Stimulated activated CD4-positive, alpha-beta T cell treated with anti-CD3 and anti-CD28 coated beads, Interleukin-4, amount 100 ng/mL, for 4 hours (primary cell): Measurements from ENCODE around the gene PDE11A.

Experiments used
- DNase-seq, 2 experiments: peaks; one replicate each; pipeline ENCODE4 v3.0.0-alpha.2; 2020

PDE11A gene

GRCh38 chr2:177589186-177589585 is 483.4 kb downstream of the PDE11A start:
- no peak for DNase-seq

DNA sequence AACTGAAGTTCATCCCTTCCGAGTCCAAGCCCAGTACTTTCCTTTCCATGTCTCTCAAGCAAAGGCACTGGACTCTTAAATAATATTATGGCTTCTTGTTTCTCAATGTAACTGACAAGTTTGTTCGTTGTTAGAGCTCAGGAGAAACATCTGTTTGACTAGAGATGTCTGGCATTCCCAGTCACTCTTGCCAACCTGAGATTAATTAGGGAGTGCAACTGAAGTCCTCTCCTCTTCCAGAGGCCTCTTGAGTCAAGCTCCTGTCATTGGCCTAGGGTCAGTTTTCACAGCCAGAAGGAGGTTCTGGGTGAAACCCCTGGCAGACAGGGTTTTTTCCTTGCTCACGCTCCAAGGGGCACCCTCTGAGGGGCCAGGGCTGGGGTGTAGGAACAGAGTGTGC is 483.9 kb downstream of the PDE11A start:
- DNase-seq = no peak

DNA sequence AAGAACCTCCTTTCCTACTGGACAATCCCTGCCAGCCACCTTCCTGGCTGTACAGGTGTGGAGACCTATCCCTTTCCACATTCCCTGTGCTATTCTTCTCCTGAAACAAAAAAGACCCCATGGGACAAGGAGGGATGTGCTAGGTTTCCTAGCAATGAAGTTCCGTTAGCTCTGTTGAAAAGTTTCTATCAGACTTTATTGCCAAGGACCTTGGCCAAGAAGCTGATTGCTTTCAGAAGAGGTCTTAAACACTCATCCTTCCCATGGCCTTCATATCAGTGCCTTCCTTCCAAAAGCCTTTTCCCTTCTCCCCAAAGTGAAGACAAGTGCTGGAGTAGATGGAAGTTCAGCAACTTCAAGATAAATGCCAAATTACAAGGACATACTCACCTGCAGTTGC is 485.2 kb downstream of the PDE11A start:
- DNase-seq = no peak

DNA sequence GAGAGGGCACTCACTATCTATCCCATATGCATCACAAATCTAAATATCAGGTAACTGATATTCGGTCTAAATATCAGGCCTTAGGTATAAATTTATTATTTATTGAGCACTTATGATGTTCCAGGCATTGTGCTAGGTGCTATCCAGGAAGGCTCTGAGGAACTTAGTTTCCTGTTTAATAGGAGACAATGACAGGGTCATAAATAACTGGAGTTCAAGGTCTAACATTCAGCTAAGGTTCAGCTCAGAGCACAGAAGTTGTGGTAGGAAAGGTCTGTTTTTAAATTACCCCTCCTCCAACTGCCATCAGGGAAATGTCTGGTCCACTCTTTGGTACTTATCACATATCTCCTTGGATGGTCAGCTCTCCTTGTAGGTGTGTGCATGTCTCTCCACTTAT is 486.4 kb downstream of the PDE11A start:
- DNase-seq = no peak

DNA sequence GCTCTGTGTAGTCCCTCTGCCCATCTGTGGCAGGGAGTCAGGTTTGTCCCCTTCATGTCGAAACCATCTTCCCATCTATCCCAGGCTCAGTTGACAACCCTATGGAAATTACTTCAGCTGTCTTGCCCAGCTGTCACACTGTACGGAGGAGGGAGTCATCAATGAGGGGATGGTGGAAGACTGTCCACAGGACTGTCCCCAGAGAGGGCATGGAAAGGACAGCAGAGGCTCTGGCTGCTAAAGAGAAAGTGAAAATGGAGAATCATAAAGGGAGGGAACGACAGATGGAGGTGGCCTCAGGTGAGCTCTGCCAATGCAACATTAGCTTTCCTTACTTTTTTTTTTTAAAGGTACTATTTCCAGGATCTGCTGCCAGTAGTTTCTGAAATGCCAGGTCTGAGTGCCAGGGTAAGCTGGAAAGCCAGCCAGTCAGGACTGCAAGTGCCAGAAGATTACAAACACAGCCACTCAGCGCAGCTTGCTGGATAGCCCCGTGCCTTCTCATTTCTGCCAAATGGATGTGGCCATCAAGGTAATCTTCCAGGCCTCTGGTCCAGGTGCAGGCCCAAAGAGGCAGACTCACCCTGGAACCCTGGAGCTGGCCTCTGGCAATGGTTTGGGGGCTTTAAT is 487.2 kb downstream of the PDE11A start:
- no peak for DNase-seq

DNA sequence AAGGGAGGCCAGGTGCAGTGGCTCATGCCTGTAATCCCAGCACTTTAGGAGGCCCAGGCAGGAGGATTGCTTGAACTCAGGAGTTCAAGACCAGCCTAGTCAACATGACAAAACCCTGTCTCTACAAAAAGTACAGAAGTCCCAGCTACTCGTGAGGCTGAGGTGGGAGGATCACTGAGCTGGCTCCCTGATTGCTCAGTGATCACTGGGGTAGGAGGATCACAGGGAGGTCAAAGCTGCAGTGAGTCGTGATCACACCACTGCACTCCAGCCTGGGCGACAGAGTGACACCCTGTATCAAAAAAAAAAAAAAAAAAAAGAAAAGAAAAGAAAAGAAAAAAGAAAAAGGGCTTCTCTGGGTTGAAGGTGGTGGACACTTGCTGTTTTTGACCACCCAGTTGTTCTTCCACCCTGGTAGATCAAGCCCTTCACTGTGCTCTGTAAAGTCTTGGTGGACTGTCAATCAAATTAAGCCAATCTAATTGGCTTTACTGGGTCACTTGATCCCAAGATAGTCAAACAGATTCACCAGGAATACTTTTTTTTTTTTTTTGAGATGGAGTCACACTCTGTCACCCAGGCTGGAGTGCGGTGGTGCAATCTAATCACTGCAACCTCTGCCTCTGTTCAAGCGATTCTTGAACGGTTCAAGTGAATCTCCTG is 488.4 kb downstream of the PDE11A start:
- DNase-seq = no peak

GRCh38 chr2:177582000-177582399 is 490.6 kb downstream of the PDE11A start:
- no peak for DNase-seq

GRCh38 chr2:177579486-177580036 is 493.0 kb downstream of the PDE11A start:
- DNase-seq = no peak

GRCh38 chr2:177578454-177578853 is 494.1 kb downstream of the PDE11A start:
- DNase-seq = no peak

- no peak for DNase-seq
Observed at GRCh38 chr2:177577075-177577474, 495.5 kb downstream of the PDE11A start.

DNA sequence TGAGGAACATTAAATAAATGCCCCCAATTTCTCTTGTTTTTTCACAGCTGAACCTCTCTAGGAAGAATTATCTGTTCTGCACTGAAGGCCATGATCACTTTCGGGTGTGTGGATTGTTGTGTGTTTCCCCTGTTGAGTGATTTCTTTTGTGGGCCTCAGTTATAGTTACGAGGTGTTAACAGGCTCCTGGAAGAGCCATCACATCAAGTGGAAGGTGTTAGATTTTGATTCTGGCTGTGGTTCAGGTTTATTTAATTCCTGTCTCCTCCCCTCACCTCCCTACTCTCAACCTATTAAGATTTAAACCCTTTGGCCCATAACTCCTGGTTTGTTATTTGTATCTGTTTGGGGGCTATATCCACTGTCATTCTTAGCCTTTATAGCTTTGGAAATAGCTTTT is 497.2 kb downstream of the PDE11A start:
- DNase-seq = no peak

GRCh38 chr2:177574356-177574755 is 498.2 kb downstream of the PDE11A start:
- DNase-seq = no peak
